Activated CD4-positive, alpha-beta T cell treated with anti-CD3 and anti-CD28 coated beads for 1 hour (primary cell): ENCODE measurements around the gene S100A13.
"Not testable (repeated sequence)": the region's sequence is repeated elsewhere in the genome, so short reads cannot be mapped to it uniquely, and the experiment has no call there.

Source experiments
- DNase-seq: peaks from one replicate; pipeline ENCODE4 v3.0.0-alpha.2; 2020

Gene S100A13

DNA sequence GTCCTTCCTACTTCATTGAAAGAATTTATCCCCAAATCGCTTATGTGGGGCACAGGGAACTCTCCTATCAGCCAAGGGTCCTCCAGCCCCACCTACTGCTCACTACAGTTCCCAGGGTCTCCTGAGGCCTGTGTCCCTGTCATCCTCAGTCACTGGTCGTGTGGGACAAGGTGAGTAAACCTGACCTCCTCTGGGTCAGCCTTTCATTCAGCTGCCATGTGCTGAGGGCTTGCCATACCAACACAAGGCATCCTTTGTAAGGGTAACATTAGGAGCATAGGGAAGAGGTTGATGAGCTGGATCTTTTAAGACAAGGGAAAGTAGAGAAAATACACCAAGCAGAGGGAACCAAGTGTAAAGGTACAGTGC is 20.0 kb upstream of the S100A13 start:
- no peak for DNase-seq

DNA sequence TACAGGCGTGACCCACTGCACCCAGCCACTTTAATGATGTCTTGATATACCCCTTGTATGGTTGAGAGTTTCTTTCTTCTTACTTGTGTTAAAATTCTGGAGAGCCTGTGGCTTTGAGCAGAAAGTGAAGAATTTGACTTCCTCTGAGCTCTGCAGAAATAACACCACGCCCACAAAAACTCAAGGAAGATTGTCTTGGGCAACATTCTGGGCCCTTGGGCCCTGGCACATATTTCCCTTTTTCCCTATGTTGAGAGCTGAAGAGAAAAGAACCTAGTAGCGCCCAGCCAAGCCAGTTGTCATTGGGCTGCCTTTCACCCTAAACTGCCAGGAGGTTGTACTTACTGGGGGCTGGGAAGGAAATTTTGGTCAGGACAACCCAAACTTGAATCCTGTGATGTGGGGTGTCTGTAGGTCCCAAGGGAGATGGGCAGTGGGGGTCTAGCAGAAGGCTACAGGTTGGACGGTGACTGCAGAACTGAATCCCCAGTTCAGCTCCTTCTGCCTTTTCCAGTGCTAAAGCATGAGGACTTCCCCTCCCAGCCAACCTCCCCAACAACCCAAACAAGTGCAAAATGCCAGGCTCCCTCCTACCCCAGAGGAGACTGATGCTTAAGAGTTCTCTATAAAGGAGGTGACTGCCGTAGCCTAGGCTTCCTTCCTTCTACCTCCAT is 19.5 kb upstream of the S100A13 start:
- DNase-seq: no peak

DNA sequence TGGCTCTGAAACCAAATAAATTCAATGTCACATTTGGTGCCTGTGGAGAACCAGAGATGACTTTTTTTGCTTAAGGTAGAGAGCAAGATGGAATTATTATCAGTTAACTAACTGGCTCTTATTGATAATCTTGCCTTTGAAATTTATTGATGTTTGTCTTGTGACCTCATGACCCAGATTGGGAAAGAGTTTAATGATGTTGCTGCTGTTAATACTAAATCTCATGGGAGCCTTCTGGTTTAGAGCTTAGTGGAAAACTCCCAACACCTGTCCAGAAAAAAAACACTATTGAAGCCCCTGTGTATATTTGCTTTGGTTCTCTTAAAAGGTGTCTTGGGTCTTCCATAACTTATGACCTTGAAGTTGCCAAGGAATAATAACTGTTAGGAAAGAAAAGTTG is 16.5 kb upstream of the S100A13 start:
- DNase-seq: no peak

DNA sequence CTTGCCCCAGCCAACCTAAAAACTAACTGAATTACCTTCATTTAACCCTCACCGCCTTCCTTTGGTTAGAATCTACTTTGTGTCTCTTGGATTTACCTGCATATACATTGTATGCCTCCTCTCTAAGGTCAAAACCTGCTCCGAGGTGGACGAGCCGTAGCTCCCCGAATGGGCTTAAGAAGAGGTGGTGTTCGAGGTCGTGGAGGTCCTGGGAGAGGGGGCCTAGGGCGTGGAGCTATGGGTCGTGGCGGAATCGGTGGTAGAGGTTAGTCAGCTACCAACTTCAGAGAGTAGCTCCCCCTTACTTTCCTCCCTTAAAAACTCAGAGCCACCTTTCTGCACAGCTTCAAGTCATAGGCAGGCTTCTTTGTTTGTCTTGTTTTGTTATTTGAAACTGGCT is 15.8 kb upstream of the S100A13 start:
- no peak for DNase-seq

DNA sequence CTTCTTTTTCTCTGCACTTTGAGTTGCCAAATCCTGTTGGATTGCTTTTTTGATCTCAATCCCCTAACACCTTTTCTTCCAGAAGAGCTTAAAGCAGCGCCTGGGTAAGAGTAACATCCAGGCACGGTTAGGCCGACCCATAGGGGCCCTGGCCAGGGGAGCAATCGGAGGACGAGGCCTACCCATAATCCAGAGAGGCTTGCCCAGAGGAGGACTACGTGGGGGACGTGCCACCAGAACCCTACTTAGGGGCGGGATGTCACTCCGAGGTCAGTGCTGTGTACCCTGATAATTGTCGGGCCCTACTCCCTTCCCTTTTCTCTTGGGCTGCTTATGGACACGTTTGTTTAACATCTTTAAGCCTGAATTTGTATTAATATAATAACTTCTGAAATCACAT is 14.9 kb upstream of the S100A13 start:
- DNase-seq: no peak

DNA sequence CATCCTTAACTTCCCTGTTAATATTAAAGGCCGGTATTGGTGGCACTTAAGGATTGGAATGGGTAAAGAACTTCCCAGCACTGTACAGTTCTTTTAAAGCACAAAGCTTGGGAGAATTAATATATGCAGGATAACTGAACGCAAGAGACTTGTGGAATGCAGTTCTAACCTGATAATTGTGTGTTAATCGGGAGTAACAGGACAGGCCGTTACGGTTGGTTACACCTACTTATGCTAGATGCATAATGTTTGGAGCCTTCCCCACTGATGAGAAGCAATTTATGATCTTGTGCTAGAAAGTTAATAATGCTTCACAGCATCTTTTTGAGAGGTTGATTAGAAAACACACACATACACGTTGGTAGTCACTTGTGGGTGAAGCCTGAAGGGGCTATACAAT is 13.6 kb upstream of the S100A13 start:
- DNase-seq: no peak

DNA sequence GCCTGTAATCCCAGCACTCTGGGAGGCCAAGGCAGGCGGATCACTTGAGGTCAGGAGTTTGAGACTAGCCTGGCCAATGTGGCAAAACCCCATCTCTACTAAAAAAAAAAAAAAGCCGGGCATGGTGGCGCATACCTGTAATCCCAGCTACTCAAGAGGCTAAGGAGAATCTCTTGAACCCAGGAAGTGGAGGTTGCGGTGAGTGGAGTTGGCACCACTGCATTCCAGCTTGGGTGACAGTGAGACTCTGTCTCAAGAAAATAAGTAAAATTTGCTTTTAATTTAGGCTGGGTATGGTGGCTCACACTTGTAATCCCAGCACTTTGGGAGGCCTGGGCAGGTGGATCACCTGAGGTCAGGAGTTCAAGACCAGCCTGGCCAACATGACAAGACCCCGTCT is 12.9 kb upstream of the S100A13 start:
- not testable (repeated sequence) for DNase-seq

DNA sequence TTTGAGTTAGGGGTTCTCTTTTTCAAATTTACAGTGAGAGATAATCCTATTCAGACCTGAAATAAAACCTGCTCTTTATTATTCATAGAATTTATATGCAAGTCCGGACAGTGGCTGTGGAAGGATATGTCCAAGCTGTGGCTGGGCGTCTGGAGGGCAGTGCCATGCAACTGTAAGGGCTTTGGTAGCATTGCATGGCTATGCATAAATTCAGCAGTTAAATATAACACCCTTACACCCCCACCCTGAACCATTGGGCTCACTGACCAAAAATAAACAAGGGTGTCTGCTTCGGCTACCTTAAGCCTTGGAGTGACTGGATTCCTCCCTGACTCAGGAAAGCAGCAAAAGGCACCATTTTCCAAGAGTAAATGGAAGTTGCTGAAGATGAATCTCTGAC is 12.0 kb upstream of the S100A13 start:
- DNase-seq: no peak

DNA sequence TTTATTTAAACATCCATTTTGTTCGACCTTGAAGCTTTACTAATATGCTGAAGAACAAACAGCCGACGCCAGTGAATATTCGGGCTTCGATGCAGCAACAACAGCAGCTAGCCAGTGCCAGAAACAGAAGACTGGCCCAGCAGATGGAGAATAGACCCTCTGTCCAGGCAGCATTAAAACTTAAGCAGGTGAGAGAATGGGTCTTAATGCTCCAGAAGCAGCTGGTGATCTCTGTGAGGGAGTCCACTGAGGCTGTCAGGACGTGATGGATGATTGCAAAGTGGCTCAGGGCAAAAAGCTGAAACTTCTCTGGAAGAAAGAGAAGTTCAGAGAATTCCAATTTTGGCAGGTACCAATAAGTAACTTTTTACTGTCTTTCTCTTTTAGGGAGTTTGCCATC is 11.0 kb upstream of the S100A13 start:
- DNase-seq: no peak

DNA sequence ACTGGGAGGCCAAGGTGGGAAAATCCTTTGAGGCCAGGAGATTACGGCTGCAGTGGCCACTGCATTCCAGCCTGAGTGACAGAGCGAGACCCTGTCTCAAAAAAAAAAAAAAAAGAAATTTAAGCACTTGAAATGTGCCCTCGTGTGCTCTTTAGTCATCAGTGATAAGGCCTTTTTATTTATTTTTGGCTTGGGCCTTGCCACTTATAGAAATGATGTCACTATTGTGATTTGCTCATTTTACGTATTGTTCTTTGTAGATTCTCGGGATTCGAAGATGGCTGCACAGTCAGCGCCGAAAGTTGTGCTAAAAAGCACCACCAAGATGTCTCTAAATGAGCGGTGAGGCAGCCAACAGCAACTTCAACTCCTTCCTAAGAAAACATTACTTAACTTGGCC is 9.0 kb upstream of the S100A13 start:
- DNase-seq: no peak

DNA sequence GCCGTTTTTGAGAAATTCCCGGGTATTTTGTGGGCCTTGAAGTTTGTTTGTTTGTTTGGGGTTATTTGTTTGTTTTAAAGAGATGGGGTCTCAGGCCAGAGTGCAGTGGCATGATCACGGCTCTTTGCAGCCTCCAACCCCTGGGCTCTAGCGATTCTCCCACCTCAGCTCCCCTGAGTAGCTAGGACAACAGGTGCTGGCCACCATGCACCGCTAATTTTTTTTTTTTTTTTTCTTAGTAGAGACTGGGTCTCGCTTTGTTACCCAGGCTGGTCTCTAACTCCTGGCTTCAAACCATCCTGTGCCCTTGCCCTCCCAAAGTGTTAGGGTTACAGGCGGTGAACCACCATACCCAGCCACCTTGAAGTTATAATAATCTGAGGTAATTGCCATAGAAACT is 8.6 kb upstream of the S100A13 start:
- no peak for DNase-seq

DNA sequence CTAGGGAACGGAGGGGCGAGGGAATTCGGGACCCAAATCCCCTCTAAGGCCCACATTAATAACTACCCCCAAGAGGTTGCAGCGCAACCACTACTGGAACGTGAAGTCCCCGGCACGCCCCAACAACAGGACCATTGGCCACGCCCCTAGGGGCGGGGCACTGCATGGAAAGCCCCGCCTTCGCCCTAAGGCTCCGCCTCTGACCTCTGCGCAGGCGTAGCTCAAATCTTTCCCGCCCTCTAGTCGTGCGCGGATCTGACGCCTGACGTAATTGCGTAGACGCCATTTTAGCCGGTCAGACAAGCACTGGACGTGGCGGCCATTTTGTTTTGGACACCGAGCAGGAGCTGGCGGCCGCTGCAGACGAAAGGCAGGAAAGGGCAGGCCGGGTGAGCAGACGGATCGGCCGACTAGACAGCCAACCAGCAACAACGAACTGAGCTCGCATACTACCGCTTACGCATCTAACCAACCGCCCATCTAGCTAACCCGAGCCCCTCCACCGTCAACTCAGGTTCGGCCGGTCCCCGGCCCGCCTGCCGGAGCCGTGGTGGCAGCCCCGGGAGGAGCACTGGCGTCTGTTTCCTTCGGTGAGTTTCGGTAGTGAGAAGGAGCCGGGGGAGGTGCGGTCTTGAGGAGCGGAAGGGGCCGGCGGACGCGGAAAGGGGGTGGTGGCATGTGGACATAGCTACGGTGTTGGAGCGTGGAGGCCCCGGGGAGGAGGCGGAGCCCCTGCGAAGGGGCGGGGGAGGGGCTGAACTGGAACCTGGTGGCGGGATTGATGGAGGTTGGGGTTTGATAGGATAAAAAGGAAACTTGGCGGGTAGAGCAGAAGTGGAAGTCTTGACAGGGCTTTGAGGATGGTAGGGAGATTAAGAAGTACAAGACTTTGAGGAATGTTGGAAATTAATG is 6.7 kb upstream of the S100A13 start, which contains the start of gene CHTOP:
TSS of gene CHTOP (plus strand) at position 313 of the 912 bp plus-strand sequence. CDS start 2,523 bp downstream, outside the sequence.
- peak; percentile 97 for DNase-seq

DNA sequence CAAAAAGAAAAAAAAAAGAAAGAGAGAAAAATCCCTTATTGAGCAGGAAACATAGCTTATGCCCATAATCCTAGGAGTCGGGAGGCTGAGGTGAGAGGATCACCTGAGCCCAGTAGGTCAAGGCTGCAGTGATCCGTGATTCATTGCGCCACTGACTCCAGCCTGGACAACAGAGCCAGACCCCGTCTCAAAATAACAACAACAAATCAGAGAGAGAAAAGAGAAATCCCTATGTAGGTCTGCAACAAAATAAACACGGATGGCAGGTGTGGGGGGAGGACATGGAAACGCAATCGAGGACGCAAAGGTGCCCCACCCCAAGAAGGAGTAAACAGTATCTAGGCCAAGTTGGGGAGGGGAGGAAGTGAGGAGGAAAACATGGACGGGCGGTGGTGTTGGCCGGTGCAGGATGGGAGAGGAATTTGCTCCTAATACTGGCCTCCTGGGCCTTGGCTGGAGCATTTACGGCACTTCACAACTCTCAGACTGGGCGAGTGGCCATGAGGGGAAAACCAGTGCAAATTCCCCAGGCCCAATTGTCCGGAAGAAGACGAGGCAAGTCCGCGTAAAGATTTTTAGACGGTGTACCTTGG is 6.0 kb upstream of the S100A13 start:
- DNase-seq: no peak

DNA sequence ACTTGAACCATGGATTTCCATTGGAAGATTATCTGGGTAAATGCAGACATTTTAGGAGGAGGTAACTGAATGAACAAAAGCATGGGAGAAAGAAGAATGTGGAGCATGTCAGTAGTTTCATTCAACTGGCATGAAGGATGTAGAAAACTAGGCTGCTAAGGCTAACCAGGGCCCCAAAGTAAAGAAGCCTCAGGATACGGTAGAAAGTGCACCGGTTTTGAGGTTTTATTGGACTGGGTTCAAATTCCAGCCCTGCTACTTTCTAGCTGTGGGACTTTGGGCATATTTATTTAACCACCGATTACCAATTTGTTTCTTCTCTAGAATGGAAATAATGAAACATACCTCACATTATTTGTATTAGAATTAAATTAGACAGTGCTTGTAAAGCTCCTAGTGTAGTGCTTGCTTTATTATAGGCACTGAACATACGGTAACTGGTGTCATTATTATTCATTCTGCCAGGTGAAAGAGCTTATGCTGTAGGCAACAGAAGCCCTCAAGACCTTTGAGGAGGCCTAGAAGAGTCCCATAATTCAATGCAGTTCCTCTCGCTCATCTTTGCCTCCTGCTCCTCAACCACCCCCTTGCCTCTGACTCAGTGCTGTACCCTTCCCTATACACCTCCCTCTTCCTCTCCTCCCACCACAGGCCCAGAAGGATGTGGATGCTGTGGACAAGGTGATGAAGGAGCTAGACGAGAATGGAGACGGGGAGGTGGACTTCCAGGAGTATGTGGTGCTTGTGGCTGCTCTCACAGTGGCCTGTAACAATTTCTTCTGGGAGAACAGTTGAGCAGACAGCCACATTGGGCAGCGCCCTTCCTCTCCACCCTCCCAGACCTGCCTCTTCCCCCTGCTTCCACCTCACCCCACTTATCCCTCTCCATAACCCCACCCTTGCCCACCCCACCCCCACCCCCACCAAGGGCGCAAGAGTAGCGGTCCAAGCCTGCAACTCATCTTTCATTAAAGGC is 4.0 kb upstream of the S100A13 start:
- DNase-seq: no peak

DNA sequence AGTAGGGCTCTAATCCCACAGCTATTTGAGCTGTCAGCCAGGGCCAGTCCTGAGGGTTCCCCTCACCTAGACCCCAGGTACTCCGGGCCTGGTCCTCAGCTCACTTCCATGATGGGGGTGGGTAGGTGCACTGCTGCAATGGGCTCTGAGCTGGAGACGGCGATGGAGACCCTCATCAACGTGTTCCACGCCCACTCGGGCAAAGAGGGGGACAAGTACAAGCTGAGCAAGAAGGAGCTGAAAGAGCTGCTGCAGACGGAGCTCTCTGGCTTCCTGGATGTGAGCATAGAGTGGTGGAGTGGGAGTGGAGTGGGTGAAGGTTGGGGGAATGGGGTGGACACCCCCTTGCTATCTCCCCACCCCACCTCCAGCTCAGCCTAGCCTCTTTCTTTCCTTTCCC is 3.1 kb upstream of the S100A13 start:
- DNase-seq: no peak

DNA sequence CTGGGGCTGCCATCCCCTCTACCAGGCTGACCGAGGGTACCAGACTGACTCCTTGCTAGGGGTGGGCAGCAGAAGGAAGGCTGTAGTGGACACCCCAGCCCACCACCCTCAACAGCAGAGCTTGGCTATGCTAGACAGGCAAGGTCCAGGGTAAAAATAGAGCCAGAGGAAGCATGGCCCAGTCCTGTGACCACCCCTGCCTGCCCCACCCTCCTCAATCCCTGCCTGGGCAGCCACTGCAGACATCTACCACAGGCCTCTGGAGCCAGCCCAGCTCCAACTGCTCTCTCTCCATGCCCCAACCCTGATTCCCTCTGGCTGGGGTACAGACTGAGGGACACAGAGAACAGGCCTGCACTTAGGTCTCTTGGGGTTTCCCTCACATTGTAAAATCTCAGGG is 2.7 kb upstream of the S100A13 start:
- no peak for DNase-seq

DNA sequence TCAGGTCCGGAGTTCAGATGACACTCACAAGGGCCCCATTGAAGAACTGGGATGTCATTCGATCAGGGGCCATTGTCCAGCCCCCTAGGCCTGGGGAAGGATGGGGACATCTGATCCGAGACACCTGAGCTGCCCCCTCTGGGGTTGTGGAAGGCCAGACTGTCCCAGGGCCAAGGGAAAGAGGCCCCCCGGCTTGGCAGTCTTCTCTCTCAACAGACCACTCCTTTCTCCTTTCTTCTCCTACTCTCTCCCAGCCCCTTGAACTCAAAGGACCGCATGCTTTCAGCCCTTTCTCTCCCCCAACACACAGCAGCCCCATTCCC is 2.0 kb upstream of the S100A13 start:
- DNase-seq: no peak

DNA sequence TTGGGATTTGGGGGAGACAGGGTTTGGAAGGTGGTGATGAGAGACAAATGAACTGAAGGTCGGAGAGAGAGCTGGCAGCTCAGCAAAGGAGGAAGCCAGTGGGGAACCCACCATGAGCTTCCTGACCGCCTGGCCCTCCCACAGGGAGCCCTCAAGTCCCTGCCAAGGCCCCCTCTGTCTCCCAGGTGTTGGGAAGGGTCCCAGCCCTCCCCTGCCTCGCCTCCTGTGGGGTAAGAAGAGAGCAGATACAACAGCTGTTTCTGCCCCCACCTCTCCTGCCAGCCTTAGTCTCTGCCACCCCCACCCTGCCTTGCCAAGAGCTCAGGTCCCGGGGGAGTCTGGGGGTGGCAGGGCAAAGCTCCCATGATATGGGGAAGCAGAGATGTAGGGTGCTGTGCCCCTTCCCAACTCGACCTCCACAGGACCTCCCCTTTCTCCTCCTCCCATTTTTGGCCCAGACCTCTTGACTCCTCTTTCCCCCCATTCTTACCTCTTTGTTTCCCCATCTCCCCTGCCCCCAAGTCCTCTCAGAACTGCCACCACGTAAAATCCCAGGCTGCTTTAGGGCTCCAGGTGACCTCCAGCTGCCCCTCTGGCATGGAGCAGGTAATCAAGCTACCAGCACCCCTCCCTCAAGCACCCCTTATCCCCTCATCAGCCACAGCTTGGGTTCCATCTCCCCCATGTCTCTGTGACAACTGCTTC is 1.5 kb upstream of the S100A13 start:
- no peak for DNase-seq

DNA sequence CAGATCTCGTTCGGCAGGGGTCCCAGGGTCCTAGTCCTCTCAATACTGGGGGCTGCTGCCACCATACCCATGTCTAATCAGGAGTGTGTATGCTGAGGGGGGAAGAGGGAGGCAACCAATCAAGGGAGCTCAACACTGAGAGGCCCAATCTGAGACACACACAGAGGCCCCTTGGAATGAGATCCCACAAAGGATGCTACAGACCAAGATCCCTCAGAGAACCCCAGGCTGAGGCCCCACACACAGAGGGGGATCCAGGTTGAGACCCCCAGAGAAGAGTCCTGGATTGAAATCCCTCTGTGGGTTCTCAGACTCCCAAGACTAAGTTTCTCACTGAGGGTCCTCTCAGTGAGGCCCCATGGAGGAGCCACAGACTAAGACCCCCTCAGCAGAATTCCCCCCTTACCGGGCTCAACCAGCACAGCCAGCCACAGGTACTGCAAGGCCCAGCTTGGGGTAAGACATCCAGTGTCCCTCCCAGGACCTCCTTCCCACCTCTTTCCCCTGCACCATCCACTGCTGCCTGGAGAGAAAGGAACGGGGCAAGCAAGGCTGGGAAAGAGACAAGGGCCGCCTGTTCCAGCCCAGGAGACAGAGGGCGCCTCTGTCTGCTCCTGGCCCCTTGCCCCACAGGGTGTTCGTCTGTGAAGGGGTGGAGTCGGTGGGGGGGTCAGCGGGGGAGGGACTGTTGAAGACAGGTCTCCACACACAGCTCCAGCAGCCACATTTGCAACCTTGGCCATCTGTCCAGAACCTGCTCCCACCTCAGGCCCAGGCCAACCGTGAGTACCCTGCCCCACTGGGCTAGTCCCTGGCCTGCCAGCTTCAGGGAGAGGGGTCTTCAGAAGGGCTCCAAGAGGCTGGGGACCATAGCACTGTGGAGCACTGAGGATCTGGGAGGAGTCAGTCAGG is 666 bp upstream of the S100A13 start, which contains the start of gene S100A1:
TSS of gene S100A1 (plus strand) at position 720 of the 912 bp plus-strand sequence. CDS start 2,088 bp downstream, outside the sequence.
- DNase-seq: no peak

DNA sequence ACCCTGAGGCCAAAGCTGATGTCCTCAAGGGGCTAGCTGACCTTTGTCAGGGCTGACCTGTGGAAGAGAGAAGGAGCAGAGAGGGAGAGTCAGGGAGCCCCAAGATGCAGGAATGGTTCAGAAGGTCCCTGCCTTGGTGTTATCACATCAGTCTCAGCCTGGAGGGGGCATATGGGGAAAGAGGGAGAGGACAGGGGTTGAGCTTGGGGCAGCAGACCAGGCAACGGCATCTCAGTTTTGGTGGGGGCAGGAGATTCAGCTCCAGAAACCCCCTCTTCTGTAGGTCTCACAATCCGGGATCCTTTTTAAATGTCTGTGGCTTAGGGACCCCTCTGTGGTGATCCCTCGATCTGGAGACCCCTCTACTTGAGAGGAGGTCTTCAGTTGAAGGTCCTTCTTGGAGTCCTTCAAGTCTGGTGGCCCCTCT is 815 bp downstream of the S100A13 start:
- no peak for DNase-seq
